Stimulated activated CD8-positive, alpha-beta memory T cell treated with anti-CD3 and anti-CD28 coated beads, Interleukin-12 subunit alpha, Interleukin-12 subunit beta, amount 100 ng/mL, for 24 hours (primary cell): ENCODE measurements around the gene FGD4.

Source experiments
- DNase-seq: peaks from one replicate; pipeline ENCODE4 v3.0.0-alpha.2; 2020; ENCODE audit errors: extremely low read depth

Gene FGD4

DNA sequence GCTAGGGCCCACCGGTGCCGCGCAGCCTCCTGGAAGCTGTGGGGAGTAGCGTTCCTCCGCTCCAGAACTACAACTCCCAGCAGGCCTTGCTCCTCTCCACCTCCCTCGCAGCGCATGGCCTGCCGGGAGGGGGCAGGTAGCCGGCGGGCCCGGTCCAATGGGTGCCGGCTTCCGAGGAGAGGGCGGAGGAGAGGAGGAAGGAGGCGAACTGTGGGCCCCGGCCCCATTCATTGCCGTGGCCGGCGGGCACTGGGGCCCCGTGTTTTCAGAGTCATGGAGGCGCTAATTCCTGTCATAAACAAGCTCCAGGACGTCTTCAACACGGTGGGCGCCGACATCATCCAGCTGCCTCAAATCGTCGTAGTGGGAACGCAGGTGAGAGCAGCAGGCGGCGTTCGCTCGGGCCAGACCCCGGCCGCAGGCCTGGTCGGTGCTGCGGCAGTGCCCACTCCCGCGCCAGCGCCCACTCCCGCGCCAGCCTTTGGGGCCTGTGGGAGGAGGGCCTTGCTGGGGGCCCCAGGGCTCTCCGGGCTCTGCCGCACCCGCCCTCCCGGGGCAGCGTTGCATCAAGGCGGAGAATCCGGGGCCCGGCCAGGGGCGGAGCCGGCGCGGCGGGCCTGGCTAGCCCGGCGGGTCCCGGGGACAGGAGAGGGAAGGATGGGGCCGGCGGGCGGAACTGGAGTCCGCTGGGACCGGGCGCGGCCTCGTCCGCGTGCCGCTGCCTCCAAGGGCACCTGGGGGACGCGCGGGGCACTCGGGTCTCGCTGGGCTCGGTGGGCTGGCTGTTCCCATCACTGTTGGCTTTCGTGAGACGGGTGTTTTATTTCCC is 279.9 kb downstream of the FGD4 start, which contains the start of gene DNM1L:
Gene DNM1L (plus strand): TSS at position 211 of the 829 bp plus-strand sequence. CDS start 63 bp downstream, at position 274.
- DNase-seq: peak; percentile 75

DNA sequence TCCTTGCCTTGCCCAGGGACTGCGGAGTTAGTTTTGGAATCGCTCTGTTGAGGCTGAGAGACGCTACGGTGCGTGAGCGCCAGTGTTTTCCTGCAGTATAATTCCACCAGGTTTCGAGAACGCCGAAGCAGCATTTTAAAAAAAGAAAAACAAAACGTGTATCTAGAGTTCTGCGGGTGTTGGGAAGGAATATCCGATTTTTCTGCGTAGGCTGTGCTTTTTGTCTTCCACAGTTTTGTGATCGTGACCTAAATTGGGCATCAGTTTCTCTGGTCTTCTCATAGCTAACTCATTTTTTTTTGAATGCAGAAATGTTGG is 280.5 kb downstream of the FGD4 start:
- no peak for DNase-seq

DNA sequence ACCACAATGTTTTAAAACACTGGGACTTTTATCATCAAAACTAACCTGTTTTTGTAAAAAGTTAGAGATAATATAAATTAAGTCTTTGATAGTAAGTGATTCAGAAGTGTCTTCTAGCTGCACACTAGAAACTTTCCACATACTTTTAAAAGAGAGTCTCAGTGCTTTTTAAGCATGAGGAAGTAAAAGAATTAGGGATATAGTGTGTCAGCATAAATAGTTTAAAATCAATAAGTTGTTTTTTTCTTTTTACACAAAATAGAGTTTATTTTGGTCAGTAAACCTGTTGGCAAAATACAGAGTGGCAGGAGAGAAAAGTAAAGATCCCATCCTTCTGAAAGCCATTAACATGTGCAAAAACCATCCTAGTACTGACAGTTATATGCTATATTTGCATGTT is 281.4 kb downstream of the FGD4 start:
- no peak for DNase-seq

DNA sequence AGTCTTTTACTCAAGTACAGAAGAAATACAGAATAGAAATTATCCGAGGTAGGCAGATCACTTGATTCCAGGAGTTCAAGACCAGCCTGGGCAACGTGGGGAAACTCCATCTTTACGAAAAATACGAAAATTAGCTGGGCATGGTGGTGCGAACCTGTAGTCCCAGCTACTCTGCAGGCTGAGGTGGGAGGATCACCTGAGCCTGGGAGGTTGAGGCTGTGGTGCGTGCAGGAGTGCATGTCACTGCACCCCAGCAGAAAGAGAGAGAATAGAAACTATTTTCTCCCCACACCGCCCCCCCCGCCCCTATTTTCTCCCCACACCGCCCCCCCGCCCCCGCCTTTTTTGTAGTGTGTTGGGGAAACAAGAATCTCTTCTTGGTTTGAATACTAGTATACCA is 281.9 kb downstream of the FGD4 start:
- DNase-seq: no peak

DNA sequence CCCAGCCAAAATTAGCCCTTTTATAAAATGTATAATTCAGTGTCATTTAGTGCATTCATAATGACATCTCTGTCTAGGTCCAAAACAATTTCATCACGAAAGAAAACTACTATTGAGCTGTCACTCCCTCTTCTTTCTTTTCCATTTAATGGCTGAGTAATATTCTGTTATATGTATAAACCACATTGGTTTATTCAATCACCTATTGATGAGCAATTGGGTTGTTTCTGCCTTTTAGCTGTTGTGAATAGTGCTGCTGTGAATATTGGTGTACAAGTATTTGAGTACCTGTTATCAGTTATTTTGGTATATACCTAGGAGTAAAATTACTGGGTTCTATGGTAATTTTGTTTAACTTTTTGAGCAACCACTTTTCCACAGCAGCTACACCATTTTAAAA is 287.0 kb downstream of the FGD4 start:
- no peak for DNase-seq

DNA sequence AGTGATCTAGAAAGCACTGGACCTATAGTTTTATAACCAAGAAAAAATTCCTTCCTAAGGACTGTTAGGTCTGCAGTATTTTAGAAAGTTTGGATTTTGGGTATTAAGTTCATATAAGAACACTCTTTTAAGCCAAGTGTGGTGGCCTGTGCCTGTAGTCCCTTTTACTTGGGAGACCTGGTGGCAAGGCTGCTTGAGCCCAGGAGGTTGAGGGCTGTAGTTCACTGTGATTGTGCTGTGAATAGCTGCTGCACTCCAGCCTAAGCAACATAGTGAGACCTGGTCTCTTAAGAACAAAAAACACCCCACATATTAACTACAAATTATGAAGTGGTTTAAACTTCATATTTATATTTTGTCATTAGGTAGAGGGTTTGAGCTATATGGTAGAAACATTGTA is 289.4 kb downstream of the FGD4 start:
- DNase-seq: no peak

DNA sequence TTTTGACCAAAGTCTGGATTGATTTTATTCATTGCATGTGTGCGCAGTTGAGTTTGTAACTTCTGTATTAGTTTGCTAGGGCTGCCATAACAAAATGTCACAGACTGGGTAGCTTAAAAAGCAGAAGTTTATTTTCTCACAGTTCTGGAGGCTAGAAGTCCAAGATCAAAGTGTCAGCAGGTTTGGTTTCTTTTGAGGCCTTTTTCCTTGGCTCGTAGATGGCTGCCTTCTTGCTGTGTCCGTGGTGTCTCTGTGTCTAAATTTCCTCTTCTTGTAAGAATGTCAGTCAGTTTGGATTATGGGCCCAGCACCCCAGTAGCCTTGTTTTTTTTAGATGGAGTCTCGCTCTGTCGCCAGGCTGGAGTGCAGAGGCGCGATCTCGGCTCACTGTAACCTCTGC is 291.6 kb downstream of the FGD4 start:
- DNase-seq: no peak

DNA sequence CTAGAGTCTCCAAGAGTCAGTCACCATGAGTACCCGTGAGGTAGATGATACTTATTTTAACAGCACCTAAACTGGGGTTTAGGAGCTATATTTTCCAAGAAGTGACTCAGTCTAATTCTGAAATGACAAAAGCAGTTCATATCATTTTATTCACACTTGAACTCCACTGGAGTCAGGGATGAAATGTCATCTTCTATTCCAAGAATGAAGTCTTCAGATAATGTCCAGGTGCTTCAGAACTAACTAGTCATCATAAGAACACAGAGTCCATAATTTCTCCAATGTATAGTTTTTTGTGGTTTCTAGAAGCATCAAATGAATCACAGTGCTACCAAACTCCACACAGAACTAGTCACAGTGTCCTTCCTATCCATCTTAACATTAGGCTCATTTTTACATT is 293.0 kb downstream of the FGD4 start:
- DNase-seq: no peak

DNA sequence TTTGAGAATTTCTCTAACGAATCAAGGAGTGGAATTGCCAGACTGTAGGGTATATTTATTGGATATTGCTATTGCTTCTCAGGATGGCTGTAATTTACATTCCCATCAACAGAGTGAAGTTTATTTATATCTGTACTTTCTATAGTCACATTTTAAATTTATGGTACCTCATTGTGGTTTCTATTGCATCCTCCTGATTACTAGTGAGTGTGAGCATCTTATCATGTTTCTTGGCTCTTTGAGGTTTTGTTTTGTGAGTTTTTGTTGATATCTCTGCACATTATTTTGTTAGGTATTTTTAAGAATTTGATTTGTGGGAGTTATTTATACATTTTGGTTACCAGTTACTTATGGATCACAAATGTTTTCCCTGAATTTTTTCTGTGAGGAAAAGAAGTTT is 293.7 kb downstream of the FGD4 start:
- DNase-seq: no peak
